RKO (cell line): Measurements from ENCODE around the gene FBXO40.

Source experiments
- DNase-seq: peaks from one replicate; pipeline ENCODE4 v3.0.0-alpha.2; 2016; ENCODE audit warnings: low spot score

FBXO40 gene

GRCh38 chr3:121663171-121663847 lies 70.1 kb downstream of the FBXO40 start:
- no peak for DNase-seq

GRCh38 chr3:121665488-121665887 lies 72.3 kb downstream of the FBXO40 start:
- no peak for DNase-seq

GRCh38 chr3:121667333-121667732 lies 74.2 kb downstream of the FBXO40 start:
- no peak for DNase-seq

- no peak for DNase-seq
Observed at GRCh38 chr3:121670676-121671075, 77.5 kb downstream of the FBXO40 start.

GRCh38 chr3:121677141-121677540 lies 84.0 kb downstream of the FBXO40 start:
- no peak for DNase-seq
